ENCODE measurements around the gene CMIP.

Gene CMIP

DNA sequence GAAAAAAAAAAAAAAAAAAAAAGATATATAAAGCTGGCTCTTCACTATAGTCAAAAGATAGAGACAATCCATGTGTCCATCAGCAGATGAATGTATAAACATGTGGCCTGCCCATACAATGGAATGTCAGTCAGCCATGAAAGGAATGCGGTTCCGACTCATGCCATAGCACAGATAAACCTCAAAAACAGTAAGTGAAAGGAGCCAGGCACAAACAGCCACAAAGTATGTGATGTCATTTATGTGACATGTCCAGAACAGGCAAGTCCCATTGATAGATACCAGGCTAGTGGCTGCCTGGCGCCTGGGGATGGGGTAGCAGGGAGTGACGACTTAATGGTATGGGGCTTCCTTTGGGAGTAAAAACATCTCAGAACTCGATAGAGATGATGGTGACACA lies 155.7 kb downstream of the CMIP start:
- Histone ChIP-seq H3K4me3 (ENCODE audit: low read depth in 1 of 2, low read length in 1 of 2) (no peak overlapping the region), H3K4me1 (ENCODE audit: control insufficient read depth in 1 of 2, insufficient read depth in 1 of 2, low read depth in 1 of 2, low read length in 1 of 2) (peaks cover 16 to 25% of the 10 kb centered on the region in 2 experiments), H3K27ac (no peak overlapping the region), H3K9me3 (no peaks in the 10 kb centered on the region), H3K27me3 (no peaks in the 10 kb centered on the region), H3K36me3 (no peaks in the 10 kb centered on the region)
- TF ChIP-seq, protein P1, sequence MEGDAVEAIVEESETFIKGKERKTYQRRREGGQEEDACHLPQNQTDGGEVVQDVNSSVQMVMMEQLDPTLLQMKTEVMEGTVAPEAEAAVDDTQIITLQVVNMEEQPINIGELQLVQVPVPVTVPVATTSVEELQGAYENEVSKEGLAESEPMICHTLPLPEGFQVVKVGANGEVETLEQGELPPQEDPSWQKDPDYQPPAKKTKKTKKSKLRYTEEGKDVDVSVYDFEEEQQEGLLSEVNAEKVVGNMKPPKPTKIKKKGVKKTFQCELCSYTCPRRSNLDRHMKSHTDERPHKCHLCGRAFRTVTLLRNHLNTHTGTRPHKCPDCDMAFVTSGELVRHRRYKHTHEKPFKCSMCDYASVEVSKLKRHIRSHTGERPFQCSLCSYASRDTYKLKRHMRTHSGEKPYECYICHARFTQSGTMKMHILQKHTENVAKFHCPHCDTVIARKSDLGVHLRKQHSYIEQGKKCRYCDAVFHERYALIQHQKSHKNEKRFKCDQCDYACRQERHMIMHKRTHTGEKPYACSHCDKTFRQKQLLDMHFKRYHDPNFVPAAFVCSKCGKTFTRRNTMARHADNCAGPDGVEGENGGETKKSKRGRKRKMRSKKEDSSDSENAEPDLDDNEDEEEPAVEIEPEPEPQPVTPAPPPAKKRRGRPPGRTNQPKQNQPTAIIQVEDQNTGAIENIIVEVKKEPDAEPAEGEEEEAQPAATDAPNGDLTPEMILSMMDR (IDR thresholded peaks at IDR 0.05), result no peak

DNA sequence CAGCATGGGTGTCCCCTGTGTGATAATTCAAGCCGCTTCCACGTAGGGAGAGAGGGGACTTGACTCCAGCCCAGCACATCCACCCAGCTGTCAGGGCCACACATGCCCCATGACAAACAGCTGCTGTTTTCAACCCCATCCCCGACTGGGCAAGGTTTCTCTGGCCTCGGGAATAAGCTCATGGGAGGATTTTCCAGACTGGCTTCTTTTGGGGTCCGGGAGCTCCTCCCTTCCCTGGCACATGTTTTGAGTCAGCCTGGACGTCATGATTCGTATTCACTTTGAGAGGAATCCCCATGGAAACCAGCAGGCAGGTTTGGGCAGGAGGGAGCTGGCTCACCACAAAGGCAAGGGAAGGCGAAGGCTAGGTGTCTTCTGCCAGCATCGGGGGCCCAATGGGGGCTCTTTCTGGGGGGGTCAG lies 156.4 kb downstream of the CMIP start:
- H3K27ac ChIP-seq, result no peak overlapping the region

DNA sequence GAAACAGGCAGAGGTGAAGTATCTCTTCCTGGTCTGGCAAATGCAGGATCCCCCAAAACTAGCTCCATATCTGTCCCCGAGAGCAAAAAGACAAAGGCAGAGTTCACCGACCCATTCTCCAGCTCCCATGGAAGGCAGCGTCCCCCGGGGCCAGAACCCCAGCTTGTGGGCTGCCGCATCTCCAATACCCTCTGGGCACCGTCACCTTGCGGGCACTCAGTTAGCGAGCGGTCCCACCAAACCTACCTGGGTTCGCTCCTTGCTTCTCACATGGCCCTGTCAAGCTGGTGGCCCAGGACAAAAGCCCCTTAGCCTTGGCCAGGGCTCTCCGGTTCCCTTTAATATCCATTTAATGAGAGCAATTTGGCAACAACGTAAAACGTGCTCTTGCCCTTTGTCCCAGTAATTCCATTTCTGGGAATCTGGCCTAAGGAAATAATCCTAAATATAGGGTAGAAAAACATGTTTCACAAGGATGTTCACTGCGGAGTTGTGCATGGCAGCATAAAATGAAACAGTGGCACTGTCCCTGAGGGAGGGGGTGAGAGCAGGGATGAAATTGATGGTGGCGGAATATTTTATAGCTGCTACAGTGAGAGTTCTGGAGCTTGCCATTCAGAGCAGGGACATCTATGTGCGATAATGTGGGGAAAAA lies 157.1 kb downstream of the CMIP start:
- Histone ChIP-seq H3K4me1 (ENCODE audit: control insufficient read depth in 1 of 2, insufficient read depth in 1 of 2, low read depth in 1 of 2, low read length in 1 of 2) (peaks cover 14 to 21% of the 10 kb centered on the region in 2 experiments), H3K27me3 (no peaks in the 10 kb centered on the region), H3K9me3 (no peaks in the 10 kb centered on the region), H3K4me3 (ENCODE audit: low read depth in 1 of 2, low read length in 1 of 2) (no peak overlapping the region), H3K36me3 (no peaks in the 10 kb centered on the region), H3K27ac (no peak overlapping the region)
- TF ChIP-seq, protein P1 (IDR thresholded peaks at IDR 0.05), result no peak

More for the DNA sequence above, 156.4 kb downstream of the CMIP start:
- peaks cover 16 to 25% of the 10 kb centered on the region in 2 experiments for H3K4me1 ChIP-seq (ENCODE audit: control insufficient read depth in 1 of 2, insufficient read depth in 1 of 2, low read depth in 1 of 2, low read length in 1 of 2)
- TF ChIP-seq, protein P1 (IDR thresholded peaks at IDR 0.05), result no peak
- H3K4me3 ChIP-seq (ENCODE audit: low read depth in 1 of 2, low read length in 1 of 2), result no peak overlapping the region
- no peaks in the 10 kb centered on the region for H3K9me3 ChIP-seq
- H3K27me3 ChIP-seq, result no peaks in the 10 kb centered on the region
- H3K36me3 ChIP-seq, result no peaks in the 10 kb centered on the region

DNA sequence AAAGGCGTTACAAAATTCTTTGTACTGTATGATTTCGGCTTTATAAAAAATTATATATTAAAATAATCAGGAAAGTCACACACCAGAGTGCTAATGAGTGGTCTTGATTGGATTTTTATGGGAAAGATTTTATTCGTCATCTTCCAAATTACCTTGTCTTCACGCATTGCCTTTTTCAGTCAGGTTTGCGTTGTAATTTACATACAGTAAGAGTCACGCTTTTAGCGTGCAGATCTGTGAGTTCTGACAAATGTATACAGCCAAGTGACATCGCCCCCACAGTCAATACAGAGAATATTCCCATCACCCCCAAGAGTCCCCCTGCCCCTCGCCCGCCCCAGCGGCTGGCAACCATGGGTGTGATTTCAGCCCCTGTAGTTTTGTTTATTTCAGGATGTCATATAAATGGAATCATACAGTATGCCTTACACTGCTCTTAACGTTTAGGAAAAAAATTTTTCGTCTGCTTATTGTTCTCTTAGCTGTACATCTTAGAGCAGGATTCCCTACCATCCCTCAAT lies 157.7 kb downstream of the CMIP start:
- Histone ChIP-seq H3K27me3 (no peaks in the 10 kb centered on the region), H3K4me1 (ENCODE audit: control insufficient read depth in 1 of 2, insufficient read depth in 1 of 2, low read depth in 1 of 2, low read length in 1 of 2) (peaks cover 8 to 16% of the 10 kb centered on the region in 2 experiments), H3K9me3 (no peaks in the 10 kb centered on the region), H3K36me3 (peaks cover under 1% of the 10 kb centered on the region), H3K4me3 (ENCODE audit: low read depth in 1 of 2, low read length in 1 of 2) (no peak overlapping the region), H3K27ac (no peak overlapping the region)
- TF ChIP-seq, protein P1 (IDR thresholded peaks at IDR 0.05), result no peak

DNA sequence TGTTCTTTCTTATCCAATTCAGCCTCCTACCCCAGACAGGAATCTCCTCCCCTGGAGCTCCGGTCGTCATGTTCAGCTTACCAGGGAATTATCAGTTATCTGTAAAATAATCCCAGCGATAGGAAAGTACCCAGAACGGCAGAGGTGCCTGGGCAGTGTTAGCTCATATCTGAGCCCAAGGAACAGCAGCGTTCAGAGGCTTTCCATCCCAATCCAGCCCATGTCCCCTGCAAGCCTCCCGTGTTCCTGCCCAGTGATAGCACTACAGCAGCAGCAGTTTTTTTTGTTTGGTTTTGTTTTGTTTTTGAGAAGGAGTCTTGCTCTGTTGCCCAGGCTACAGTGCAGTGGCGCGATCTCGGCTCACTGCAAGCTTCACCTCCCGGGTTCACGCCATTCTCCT lies 158.2 kb downstream of the CMIP start:
- H3K27me3 ChIP-seq, result no peaks in the 10 kb centered on the region
- no peak overlapping the region for H3K27ac ChIP-seq
- H3K4me1 ChIP-seq (ENCODE audit: control insufficient read depth in 1 of 2, insufficient read depth in 1 of 2, low read depth in 1 of 2, low read length in 1 of 2), result peaks cover 3 to 11% of the 10 kb centered on the region in 2 experiments
- H3K36me3 ChIP-seq, result peaks cover 6% of the 10 kb centered on the region
- H3K9me3 ChIP-seq, result no peaks in the 10 kb centered on the region
- TF ChIP-seq, protein P1 (IDR thresholded peaks at IDR 0.05), result no peak
- no peak overlapping the region for H3K4me3 ChIP-seq (ENCODE audit: low read depth in 1 of 2, low read length in 1 of 2)
